VCaP (cell line): Measurements from ENCODE around the gene FBXO40.
"Not testable (repeated sequence)": the region's sequence is repeated elsewhere in the genome, so short reads cannot be mapped to it uniquely, and the experiment has no call there.

Source experiments
- H3K27ac ChIP-seq: fragments of 450-650 bp; 2 replicates; pipeline ENCODE4 v1.5.1; 2017
- CTCF ChIP-seq: fragments of 450-650 bp; conservative IDR thresholded peaks from 2 replicates; pipeline ENCODE4 v1.5.1; 2017; ENCODE audit warnings: mild to moderate bottlenecking, moderate library complexity

FBXO40 gene

DNA sequence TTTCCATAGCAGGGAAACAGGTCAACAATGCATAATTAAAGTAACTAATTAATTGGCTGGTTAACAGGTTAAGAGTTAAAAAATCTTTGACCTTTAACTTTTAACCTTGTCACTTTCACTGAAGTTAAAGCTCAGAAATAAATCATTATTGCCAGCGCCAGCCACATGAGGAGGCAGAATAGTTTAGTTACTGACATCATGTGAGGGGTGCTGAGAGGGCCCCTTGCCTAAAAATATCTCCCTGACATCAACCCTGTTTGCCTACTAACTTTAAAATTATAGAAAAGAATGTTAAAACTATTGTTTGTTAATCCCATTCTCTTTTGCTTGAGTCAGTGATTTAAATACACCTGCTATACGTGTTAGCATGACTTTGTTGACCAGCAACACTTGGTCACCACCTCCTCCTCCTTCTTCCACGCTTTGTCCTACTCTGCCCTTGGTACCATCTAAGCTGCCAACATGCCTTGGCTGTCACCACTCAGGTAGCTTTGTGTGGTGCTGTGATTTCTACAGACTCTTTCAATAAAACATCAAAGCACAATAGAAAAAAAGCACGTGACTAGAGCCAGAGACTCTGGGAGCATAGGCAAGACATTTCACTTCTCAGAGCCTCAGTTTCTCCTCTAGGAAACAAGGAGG is 2.7 kb downstream of the FBXO40 start:
- no peak overlapping the region for H3K27ac ChIP-seq
- no peak for TF ChIP-seq CTCF

GRCh38 chr3:121598564-121598963 is 5.4 kb downstream of the FBXO40 start:
- TF ChIP-seq CTCF = no peak
- H3K27ac ChIP-seq = no peak overlapping the region

- not testable (repeated sequence) for H3K27ac ChIP-seq
Observed at GRCh38 chr3:121599900-121600299, 6.7 kb downstream of the FBXO40 start.

DNA sequence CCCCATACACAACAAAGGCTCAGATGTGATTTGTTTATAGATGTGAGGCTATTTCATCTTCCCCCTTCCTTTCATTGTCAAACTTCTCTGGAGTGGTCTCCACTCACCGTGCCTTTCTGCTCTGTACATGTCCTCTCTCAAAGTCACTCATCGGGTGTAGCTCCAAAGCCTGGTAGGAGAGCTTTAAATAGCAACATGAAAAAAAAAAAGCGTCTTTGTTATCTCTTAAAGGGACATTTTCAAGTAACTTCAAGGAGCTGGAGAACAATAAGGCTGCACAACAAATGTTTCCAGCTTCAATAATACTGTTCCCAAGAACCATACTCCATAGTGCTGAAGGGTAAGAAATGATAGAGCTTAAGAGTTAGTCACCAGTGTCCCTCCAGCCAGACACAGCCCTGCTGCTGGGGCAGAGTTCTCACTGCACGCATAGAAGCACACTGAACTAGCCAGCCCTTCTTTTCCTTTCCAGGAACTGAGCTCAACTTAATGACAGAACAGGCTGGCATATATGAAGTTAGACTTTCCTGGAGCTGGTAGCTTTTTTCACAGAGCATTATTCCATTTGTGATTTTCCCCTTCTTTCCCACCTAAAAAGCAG is 8.1 kb downstream of the FBXO40 start:
- no peak overlapping the region for H3K27ac ChIP-seq
- no peak for TF ChIP-seq CTCF

- TF ChIP-seq CTCF = no peak
Observed at GRCh38 chr3:121604759-121605158, 11.6 kb downstream of the FBXO40 start.

GRCh38 chr3:121606106-121606505 is 12.9 kb downstream of the FBXO40 start:
- no peak overlapping the region for H3K27ac ChIP-seq
- no peak for TF ChIP-seq CTCF

More at GRCh38 chr3:121604759-121605158, 11.6 kb downstream of the FBXO40 start:
- H3K27ac ChIP-seq = no peak overlapping the region

- no peak for TF ChIP-seq CTCF
Observed at GRCh38 chr3:121619691-121620090, 26.5 kb downstream of the FBXO40 start.

DNA sequence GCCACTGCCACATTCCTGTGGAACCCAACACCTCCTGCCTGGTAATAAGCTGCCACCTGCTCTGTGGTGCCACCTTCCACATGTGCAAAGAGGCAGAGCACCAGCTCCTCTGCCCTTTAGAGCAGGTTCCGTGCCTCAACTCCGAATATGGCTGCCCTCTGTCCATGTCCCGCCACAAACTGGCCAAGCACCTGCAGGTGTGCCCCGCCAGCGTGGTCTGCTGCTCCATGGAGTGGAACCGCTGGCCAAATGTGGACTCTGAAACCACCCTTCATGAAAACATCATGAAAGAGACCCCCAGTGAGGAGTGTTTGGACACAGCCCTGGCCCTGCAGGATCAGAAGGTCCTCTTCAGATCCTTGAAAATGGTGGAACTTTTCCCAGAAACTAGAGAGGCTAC is 28.3 kb downstream of the FBXO40 start:
- TF ChIP-seq CTCF = no peak
- no peak overlapping the region for H3K27ac ChIP-seq

More at GRCh38 chr3:121619691-121620090, 26.5 kb downstream of the FBXO40 start:
- H3K27ac ChIP-seq = no peak overlapping the region
